Activated T-cell treated with anti-CD3 and anti-CD28 coated beads for 24 hours (primary cell): ENCODE data around the gene ITK.
A peak's percentile ranks its signal among the peaks of the same experiment; 100 is the strongest.
"Not testable (repeated sequence)": the region's sequence is repeated elsewhere in the genome, so short reads cannot be mapped to it uniquely, and the experiment has no call there.

Source experiments
- DNase-seq: peaks from one replicate; pipeline ENCODE4 v3.0.0-alpha.2; 2020; ENCODE audit warnings: low read depth

ITK gene

GRCh38 chr5:157168286-157168685 lies 12.4 kb upstream of the ITK start:
- no peak for DNase-seq

GRCh38 chr5:157172403-157172802 lies 8.2 kb upstream of the ITK start:
- DNase-seq: peak; percentile 87

- no peak for DNase-seq
These were observed 5.5 kb upstream of the ITK start for GRCh38 chr5:157175071-157175612.

- DNase-seq: no peak
These were observed 2.7 kb upstream of the ITK start for GRCh38 chr5:157177953-157178352.

GRCh38 chr5:157178966-157179365 lies 1.7 kb upstream of the ITK start:
- DNase-seq: no peak

- DNase-seq: no peak
These were observed 1.6 kb downstream of the ITK start for GRCh38 chr5:157182143-157182757.

GRCh38 chr5:157184117-157184670 lies 3.6 kb downstream of the ITK start:
- no peak for DNase-seq

- not testable (repeated sequence) for DNase-seq
These were observed 4.5 kb downstream of the ITK start for GRCh38 chr5:157185122-157185521.

GRCh38 chr5:157186309-157187045 lies 5.8 kb downstream of the ITK start:
- DNase-seq: no peak

GRCh38 chr5:157187046-157187754 lies 6.6 kb downstream of the ITK start:
- no peak for DNase-seq

- no peak for DNase-seq
These were observed 7.6 kb downstream of the ITK start for GRCh38 chr5:157188270-157188669.

GRCh38 chr5:157189223-157189622 lies 8.6 kb downstream of the ITK start:
- DNase-seq: no peak

GRCh38 chr5:157193699-157194424 lies 13.2 kb downstream of the ITK start:
- DNase-seq: no peak

- no peak for DNase-seq
These were observed 15.4 kb downstream of the ITK start for GRCh38 chr5:157196045-157196444.

- no peak for DNase-seq
These were observed 16.4 kb downstream of the ITK start for GRCh38 chr5:157197086-157197485.

- DNase-seq: no peak
These were observed 17.8 kb downstream of the ITK start for GRCh38 chr5:157198277-157198986.

- no peak for DNase-seq
These were observed 21.2 kb downstream of the ITK start for GRCh38 chr5:157201857-157202256.

GRCh38 chr5:157203417-157203816 lies 22.8 kb downstream of the ITK start:
- no peak for DNase-seq

- DNase-seq: no peak
These were observed 24.1 kb downstream of the ITK start for GRCh38 chr5:157204765-157205164.

GRCh38 chr5:157205708-157206107 lies 25.1 kb downstream of the ITK start:
- DNase-seq: no peak

GRCh38 chr5:157210652-157211051 lies 30.0 kb downstream of the ITK start:
- DNase-seq: not testable (repeated sequence)
